ENCODE data around the gene ERCC6L2.

The ERCC6L2 gene

GRCh38 chr9:95862343-95862742 lies 13.1 kb upstream of the ERCC6L2 start:
- TF ChIP-seq REST (IDR thresholded peaks at IDR 0.05; ENCODE audit: insufficient read depth in 1 of 2, low read depth in 2 of 2, low read length in 2 of 2): no peak
- TF ChIP-seq TAF1 (IDR thresholded peaks at IDR 0.05; ENCODE audit: borderline replicate concordance, insufficient read depth, low read length): no peak
- TF ChIP-seq FOXP2 (optimal IDR thresholded peaks at IDR 0.05; ENCODE audit: borderline replicate concordance, extremely low read depth, extremely low read length, insufficient read depth): no peak
- no peak for TF ChIP-seq SIN3A (IDR thresholded peaks at IDR 0.05; ENCODE audit: borderline replicate concordance, insufficient read depth, low read length)
- TF ChIP-seq POLR2AphosphoS5 (IDR thresholded peaks at IDR 0.05; ENCODE audit: low read depth, low read length): no peak

- no peak for TF ChIP-seq REST (IDR thresholded peaks at IDR 0.05; ENCODE audit: insufficient read depth in 1 of 2, low read depth in 2 of 2, low read length in 2 of 2)
- TF ChIP-seq POLR2AphosphoS5 (IDR thresholded peaks at IDR 0.05; ENCODE audit: low read depth, low read length): no peak
- TF ChIP-seq TAF1 (IDR thresholded peaks at IDR 0.05; ENCODE audit: borderline replicate concordance, insufficient read depth, low read length): no peak
- no peak for TF ChIP-seq SIN3A (IDR thresholded peaks at IDR 0.05; ENCODE audit: borderline replicate concordance, insufficient read depth, low read length)
- no peak for TF ChIP-seq FOXP2 (optimal IDR thresholded peaks at IDR 0.05; ENCODE audit: borderline replicate concordance, extremely low read depth, extremely low read length, insufficient read depth)
Measured at GRCh38 chr9:95864852-95865580, 10.5 kb upstream of the ERCC6L2 start.

- TF ChIP-seq POLR2AphosphoS5 (IDR thresholded peaks at IDR 0.05; ENCODE audit: low read depth, low read length): no peak
- no peak for TF ChIP-seq REST (IDR thresholded peaks at IDR 0.05; ENCODE audit: insufficient read depth in 1 of 2, low read depth in 2 of 2, low read length in 2 of 2)
- TF ChIP-seq SIN3A (IDR thresholded peaks at IDR 0.05; ENCODE audit: borderline replicate concordance, insufficient read depth, low read length): no peak
- TF ChIP-seq FOXP2 (optimal IDR thresholded peaks at IDR 0.05; ENCODE audit: borderline replicate concordance, extremely low read depth, extremely low read length, insufficient read depth): no peak
- TF ChIP-seq TAF1 (IDR thresholded peaks at IDR 0.05; ENCODE audit: borderline replicate concordance, insufficient read depth, low read length): no peak
Measured at GRCh38 chr9:95870352-95870751, 5.1 kb upstream of the ERCC6L2 start.

- TF ChIP-seq FOXP2 (optimal IDR thresholded peaks at IDR 0.05; ENCODE audit: borderline replicate concordance, extremely low read depth, extremely low read length, insufficient read depth) (no peak), SIN3A (IDR thresholded peaks at IDR 0.05; ENCODE audit: borderline replicate concordance, insufficient read depth, low read length) (no peak), POLR2AphosphoS5 (IDR thresholded peaks at IDR 0.05; ENCODE audit: low read depth, low read length) (no peak), TAF1 (IDR thresholded peaks at IDR 0.05; ENCODE audit: borderline replicate concordance, insufficient read depth, low read length) (no peak), REST (IDR thresholded peaks at IDR 0.05; ENCODE audit: insufficient read depth in 1 of 2, low read depth in 2 of 2, low read length in 2 of 2) (no peak)
Measured at GRCh38 chr9:95870906-95871305, 4.6 kb upstream of the ERCC6L2 start.

Measured in PFSK-1 (cell line).